GM21515 (cell line): ENCODE measurements around the gene IFITM2.
"Not testable (repeated sequence)": the region's sequence is repeated elsewhere in the genome, so short reads cannot be mapped to it uniquely, and the experiment has no call there.

Experiments
- ATAC-seq: cut with Tn5 transposase; IDR thresholded peaks from one replicate; pipeline ENCODE4 v1.9.1; 2021; ENCODE audit not compliant: unreplicated experiment

Gene IFITM2

DNA sequence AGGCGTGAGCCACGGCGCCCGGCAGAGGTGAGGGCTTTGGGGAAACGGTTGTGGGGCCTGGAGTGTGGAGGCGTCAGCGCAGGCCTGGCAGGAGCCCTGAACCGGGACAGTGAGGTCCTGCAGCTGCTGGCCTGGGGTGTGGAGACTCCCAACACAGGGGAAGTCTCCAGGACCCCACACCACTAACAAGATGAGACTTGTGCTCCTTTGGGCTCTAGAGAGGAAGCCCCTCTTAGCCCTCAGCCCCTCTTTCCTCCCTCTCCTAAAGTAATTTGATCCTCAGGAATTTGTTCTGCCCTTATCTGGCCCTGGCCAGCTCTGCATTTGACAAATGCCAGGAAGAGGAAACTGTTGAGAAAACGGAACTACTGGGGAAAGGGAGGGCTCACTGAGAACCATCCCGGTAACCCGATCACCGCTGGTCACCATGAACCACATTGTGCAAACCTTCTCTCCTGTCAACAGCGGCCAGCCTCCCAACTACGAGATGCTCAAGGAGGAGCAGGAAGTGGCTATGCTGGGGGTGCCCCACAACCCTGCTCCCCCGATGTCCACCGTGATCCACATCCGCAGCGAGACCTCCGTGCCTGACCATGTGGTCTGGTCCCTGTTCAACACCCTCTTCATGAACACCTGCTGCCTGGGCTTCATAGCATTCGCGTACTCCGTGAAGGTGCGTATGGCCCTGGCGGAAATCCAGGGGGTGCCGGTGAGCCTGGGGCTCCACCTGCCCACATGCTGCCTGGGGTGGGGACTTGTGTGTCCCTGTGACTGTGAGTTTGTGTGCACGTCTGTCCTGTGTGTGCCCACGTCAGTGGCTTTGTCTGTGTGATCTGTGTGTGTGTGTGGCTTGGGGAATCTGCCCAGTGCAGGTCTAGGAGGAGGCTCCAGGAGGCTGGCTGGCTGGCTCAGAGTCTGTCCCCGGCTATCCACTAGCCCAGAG, at the start of gene IFITM2:
Gene IFITM2, plus strand, starts transcription at position 51 of the 943 bp plus-strand sequence. Its CDS starts 377 bp downstream, at position 428.
- ATAC-seq, result not testable (repeated sequence)

DNA sequence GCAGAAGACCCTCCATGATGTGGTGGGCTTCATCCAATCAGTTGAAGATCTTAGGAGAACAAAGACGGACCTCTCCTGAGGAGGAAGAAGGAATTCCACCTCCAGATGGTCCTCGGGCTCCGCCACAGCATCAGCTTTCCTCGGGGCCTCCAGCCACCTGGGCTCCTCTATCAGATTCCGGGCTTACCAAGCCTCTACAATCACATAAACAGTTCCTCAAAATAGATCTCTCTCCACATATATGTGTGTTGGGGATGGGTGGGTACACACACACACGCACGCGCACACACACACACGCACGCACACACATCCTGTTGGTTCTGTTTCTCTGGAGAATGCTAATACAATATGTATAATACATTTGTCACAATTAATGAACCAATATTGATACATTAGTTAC, 48.2 kb upstream of the IFITM2 start:
- no peak for ATAC-seq

DNA sequence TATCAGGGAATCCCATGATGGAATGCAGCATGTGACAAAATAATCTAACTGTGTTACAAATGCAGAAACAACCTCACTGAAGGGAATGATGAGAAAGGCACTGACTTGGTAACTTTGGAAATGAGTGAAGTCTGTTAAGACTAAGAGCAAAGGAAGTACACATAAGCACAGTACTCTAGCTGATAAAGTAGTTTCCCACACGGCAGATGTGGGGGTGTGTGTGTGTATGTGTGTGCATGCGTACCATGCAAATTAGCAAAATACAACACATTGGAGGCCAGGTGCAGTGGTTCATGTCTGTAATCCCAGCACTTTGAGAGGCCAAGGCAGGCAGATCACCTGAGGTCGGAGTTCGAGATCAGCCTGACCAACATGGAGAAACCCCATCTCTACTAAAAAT, 46.0 kb upstream of the IFITM2 start:
- no peak for ATAC-seq

GRCh38 chr11:266676-267439, 40.8 kb upstream of the IFITM2 start:
- no peak for ATAC-seq

DNA sequence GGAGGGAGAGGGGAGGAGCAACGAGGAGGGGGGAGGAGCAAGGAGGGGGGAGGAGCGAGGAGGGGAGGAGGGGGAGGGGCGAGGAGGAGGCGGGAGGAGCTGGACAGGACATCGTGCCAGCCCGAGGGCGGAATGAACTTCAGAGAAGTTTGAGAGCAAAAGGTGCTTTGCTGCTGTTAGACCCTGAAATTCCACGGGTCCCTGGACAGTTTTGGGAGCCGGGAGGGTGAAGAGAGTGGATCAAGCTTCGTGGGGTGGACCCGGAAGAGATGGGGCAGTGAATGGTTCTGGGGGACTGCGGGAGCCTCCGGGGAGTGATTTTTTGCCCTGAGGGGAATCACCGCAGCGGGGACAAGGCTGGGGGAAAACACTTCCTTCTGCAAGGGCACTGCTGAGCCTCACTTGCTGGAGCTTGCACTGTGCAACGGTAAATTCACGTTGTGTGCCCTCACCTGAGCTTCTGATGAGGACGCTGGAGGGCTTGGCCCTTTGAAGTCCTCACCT, 40.1 kb upstream of the IFITM2 start:
- no peak for ATAC-seq

- peak; percentile 41 for ATAC-seq
Measured at GRCh38 chr11:268716-269145, 38.9 kb upstream of the IFITM2 start.

DNA sequence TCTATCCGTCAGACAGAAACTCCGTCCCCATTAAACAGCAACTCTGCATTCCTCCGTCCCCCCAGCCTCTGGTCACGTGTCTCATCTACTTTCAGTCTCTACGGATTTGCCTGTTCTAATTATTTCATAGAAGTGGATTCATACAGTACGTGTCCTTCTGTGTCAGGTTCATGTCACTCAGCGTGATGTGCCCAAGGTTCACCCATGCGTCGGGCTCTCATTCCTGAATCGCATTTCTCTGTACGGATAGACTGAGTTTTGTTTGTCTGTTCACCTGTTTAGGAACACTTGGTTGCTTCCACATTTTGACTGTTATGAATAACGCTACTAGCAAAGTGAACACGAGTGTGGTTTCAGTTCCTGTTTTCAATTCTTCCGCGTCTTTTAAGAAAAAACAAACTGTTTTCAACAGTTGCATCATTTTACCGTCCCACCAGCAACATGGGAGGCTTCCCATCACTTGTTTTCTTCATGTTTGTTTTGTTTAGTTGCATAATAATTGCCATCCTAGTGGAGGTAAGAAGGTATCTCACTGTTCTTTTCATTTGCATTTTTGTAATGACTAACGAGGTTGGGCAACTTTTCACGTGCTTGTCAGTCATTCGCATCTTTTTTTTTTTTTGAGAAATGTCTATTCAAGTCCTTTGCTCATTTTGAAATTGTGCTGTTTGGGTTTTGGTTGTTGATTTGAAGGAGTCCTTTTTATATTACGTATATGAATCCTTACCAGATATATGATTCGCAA, 38.3 kb upstream of the IFITM2 start:
- ATAC-seq, result peak; percentile 65

- ATAC-seq, result no peak
Measured at GRCh38 chr11:270451-271318, 36.9 kb upstream of the IFITM2 start.

- ATAC-seq, result no peak
Measured at GRCh38 chr11:271319-271715, 36.3 kb upstream of the IFITM2 start.

- no peak for ATAC-seq
Measured at GRCh38 chr11:272195-272930, 35.3 kb upstream of the IFITM2 start.

DNA sequence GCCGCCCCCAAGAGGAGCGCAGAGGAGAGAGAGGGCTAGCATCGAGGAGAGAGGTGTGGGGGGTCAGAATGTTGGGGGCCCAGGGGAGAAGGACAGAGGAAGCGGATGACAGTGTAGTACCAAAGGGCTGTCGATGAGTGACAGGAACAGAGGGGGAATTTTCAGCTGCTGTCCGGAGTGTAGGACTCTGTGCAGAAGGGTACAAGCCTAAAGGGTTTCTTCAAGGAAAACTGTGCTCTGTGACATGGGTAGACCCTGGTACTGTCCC, 34.8 kb upstream of the IFITM2 start:
- no peak for ATAC-seq

DNA sequence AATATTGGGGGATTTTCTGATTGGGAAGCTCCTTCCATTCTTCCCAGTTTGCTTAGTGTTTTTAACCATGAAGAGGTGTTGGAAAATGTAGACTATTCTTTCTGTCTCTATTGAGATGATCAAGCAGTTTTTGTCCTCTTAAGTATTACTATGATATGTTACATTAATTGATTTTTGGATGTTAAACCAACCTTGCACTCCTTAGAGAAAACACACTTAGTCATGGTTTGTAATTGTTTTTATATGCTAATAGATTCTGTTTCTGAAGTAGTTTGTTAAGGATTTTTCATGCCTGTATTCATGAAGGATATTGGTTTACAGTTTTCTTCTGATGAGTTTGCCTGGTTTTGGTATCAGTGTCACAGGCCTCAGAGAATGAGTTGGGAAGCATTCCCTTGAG, 31.4 kb upstream of the IFITM2 start:
- ATAC-seq, result no peak

DNA sequence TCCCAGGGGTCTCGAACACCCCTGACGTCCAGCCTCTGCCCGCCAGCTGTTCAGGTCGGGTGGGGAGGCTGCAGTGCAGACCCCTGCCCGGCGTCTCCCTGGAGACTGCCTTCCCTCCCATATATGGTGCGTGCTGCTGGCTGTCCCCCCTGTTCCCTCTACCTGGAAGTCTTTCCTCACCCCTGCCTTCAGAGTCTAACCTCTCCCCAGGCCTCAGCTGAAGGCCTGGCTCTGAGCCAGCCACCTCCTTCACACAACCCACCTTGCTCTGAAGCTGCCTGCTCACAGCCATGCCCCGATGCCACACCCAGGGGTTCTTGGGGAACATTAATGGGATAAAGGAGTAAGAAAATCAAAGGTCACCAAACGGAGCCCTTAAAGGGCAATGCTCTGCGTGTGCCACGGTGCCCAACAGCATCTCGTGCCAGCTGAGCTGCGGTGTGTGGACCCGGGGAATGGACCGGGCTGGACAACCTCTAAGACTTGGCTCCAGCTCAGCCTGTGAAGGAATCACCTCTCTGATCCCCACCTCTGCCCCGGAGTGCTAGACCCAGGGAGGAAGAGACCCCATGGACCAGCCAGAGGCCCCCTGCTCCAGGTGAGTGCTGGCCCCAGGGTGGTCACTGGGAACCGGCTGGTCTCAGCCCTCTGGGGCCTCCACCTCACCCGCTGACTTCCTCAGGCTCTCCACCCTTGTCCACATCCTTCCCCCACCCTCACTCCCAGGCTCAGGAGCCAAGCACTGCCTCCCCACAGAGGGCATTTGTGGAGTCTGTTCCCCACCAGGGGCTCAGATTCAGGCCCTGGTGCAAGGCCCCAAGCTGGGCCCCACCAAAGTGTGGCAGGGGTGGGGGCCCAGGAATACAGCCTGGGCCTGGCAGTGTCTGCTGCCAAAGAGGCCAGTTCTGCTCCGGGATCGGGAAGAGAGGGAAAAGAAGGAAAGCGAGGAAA, 29.3 kb upstream of the IFITM2 start, which contains the start of gene NLRP6:
Gene NLRP6, plus strand, starts transcription at position 407 of the 951 bp plus-strand sequence. Its CDS starts 163 bp downstream, at position 570.
- no peak for ATAC-seq

GRCh38 chr11:279040-279965, 28.3 kb upstream of the IFITM2 start:
- ATAC-seq, result no peak

- ATAC-seq, result no peak
Measured at GRCh38 chr11:279966-280705, 27.5 kb upstream of the IFITM2 start.

DNA sequence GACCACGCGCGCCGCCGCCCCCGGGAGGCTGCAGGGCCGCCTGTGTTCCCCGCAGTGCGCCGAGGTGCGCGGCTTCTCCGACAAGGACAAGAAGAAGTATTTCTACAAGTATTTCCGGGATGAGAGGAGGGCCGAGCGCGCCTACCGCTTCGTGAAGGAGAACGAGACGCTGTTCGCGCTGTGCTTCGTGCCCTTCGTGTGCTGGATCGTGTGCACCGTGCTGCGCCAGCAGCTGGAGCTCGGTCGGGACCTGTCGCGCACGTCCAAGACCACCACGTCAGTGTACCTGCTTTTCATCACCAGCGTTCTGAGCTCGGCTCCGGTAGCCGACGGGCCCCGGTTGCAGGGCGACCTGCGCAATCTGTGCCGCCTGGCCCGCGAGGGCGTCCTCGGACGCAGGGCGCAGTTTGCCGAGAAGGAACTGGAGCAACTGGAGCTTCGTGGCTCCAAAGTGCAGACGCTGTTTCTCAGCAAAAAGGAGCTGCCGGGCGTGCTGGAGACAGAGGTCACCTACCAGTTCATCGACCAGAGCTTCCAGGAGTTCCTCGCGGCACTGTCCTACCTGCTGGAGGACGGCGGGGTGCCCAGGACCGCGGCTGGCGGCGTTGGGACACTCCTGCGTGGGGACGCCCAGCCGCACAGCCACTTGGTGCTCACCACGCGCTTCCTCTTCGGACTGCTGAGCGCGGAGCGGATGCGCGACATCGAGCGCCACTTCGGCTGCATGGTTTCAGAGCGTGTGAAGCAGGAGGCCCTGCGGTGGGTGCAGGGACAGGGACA, 26.7 kb upstream of the IFITM2 start:
- ATAC-seq, result no peak
